NCI-H2029 (cell line): ENCODE results near the gene ABLIM3.
"Not testable (repeated sequence)": the region's sequence is repeated elsewhere in the genome, so short reads cannot be mapped to it uniquely, and the experiment has no call there.

Experiments used
- DNase-seq: peaks from one replicate; lab custom pipeline; 2025; lab: John Stamatoyannopoulos, UW

Gene ABLIM3

DNA sequence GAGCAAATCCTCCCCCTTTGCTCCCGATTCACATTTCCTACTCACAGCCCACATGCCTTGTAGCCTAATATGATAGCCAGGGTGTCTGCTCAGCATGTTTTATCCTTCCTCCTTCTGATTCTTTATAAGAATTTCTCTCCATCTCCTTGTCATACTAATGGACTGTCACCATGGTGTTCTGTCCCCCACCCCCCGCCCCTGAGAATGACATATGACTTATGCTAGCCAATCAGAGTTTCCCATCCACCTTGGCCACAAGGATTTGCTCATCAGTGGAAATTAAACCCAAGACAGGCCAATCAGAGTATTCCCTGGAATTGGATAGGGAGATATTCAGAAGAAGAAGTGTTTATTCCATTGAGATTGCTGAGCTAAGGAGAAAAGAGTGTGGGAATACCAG is 16.0 kb downstream of the ABLIM3 start:
- DNase-seq = no peak

DNA sequence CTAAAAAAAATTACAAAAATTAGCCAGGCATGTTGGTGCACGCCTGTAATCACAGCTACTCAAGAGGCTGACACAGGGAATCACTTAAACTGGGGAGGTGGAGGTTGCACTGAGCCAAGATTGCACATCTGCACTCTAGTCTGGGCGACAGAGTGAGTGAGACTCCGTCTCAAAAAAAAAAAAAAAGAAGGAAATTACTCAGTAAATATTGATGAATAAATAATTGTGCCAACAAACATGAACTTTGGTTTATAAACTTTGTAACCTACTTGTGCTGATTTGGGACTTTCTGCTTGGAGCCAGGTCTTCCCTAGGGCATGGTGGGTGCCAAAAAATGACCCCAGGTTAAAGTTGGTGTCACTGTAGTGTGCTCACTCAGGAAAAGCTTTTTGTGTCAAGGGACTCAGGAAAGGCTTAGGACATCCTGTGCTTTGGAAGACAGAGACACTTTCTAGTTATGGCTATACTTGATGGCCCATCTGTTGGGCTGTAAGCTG is 19.0 kb downstream of the ABLIM3 start:
- DNase-seq = no peak

DNA sequence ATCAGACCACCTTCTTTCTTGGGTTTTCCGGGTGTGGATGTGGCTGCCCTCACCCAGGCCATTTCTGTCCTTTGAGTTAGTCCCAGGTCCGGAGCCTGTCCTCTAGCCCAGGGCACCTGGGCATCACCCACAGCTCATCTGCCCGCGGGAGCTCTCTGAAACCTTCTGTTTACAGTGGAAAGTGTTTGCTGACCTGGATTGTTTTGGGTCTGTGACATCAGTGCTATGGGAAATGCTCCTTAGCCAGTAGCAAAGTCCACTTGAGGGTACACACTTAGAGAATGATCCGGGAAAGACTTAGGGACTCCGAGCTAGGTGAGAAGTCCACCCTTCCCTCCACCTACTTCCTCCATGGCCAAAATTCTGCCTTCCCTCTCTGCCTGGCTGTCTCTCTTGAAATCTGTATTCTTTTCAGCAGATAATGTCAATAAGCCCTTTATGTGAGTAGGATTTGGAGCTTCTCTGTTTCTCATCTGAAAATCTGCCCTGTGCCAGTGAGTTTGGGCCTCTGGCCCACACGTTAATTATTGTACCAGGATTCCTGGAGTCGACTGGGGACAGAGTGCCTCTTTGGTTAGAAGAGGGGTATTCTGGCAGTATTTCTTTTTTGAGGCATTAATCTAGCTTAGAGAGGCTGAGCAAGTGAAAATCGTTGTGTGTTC is 19.9 kb downstream of the ABLIM3 start:
- DNase-seq = no peak

DNA sequence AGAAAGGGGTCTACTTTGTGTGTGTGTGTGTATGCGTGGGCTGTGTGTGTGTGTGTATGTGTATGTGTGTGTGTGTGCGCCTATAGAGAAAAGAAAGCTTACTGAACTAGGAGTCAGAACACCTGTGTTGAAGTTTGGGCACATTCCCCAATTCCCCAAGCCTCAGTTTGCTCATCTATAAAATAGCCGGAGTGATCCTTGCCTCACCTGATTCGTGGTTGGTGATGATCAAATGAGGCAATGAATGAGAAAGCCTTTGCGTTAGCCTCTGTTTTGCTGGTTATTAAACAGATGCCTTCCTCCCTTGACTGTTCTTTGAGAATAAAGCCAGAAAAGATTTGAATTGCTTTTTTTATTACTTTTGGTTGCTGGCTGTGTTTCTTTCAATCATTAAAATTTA is 20.6 kb downstream of the ABLIM3 start:
- DNase-seq = no peak

DNA sequence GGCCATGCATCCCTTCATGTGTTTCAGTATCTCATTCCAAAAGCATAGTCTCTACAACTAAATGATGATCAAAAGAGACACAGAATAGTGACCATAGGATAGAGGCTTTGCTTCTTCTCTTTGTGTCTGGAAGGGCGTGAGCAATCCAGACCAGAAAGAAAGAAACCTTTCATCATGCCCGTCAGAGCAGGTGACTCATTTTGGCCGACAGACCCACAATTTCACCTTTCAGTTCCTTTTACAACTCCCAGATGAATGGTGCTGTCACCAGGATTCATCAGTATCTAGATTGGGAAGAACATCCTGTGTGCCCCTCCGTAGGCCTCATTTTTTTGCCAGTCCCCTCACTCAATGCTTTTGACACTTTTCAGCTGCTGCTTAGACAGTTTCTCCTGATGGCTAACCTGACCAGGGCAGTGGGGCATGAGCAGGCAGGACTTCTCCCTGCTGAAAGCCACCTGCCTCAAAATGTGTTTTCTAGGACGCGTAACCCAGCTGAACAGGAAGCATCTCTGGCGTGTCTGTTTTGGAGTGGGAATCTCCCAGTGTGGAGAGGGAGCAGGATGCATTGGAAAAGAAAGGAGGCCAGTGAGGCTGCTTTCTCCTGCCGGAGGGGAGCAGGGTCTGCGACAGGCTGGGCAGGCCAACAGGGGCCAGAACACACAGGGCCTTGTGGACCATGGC is 21.2 kb downstream of the ABLIM3 start:
- DNase-seq = no peak

DNA sequence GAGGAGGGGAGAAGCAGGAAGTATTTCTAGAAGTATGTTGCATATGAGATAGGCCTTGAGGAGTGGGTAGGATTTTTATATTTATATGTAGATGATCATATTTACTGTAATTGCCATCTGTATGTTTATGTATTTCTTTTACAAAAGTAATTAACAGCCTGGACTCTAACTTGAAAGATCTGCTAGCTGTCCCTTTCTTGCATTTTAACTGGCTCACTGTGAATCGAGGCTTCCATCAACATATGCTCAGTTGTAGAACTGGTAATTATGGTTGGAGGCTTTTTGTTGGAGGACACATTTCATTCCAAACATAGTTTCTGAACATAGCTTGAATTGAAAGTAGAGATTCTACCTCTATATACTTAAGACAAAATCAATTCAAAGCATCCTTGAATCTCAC is 23.4 kb downstream of the ABLIM3 start:
- no peak for DNase-seq

DNA sequence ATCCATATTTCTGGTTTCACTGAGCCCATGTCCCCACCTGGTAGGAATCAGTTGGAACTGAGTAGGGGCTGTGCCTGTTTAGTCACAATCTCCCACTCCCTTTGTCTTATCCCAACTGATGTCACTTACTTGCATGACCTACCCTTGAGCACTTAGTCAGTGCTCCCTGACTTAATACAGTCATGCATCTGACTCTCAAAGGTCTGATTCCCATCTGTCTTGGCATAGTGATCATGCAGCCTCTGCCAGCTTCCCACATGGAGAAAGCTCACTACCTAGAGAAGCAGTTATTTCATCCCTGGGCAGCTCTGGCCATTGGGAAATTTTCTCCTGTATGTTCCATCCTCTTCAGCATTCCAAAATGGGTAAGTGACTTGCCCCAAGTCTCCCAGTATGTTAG is 24.8 kb downstream of the ABLIM3 start:
- no peak for DNase-seq

DNA sequence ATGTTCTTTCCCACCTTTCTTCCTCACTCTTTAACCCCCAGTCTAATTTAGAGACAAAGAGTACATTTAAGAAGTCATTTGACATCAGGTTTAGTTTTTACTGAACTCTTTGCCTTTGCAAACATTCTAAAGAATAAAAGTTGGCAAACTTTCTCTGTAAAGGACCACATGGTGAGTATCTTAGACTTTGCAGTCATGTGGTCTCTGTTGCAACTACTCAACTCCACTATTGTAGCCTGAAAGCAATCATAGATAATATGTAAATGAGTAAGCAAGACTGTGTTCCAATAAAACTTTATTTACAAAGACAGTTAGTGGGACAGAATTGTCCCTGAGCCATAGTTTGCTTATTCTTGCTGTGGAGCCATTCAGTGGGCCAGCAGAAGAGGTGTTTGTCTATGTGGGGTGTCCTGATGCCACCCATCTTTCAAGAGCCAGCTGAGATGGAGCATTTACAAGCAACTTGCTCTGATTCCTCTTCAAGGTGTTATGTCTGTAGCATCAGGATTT is 25.4 kb downstream of the ABLIM3 start:
- no peak for DNase-seq

DNA sequence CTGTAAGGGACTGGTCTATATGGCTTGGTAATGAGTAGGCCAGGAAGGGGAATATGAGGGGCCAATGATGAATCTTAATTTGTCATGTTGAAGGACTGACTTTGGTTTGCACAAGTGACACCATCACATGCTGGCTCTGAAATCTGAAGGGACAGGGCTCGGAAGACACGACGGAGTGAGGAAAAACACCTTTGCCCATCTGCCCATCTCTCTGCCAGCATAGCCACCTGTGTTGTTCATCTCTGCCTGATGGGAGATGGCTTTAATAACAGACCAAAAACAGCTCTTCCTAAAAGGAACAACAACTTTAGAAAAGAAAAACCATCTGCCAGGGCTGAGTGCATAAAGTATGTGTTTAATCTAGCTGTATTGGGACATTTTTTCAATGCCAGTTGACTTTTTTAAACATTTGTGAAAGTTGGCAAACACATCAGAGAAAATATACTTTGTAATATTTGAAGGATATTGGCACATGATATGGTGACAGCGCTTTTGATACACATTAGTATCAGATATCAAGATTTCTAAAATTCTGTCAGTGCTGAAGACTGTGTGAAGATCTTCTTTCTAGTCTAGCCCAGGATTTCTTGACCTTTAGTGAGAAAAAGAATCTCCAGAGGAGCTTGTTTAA is 27.1 kb downstream of the ABLIM3 start:
- no peak for DNase-seq

DNA sequence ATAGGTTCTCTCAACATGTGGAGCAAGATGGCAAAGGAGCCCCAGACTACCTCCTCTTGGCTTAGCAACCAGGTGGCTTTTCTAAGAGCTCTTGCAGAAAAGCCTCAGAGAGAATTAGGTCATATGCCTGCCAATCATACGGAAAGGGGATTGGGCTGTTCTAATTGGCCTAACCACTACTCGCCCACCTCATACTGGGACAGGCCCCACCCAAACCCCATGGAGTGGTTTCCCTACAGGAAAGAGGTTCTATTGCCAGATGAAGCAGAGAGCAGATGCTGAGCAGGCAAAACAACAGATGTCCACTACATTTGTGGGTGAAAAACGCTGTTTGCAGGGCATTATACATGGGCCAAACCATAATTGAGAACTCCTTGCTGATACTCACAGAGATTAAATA is 29.0 kb downstream of the ABLIM3 start:
- DNase-seq = no peak

DNA sequence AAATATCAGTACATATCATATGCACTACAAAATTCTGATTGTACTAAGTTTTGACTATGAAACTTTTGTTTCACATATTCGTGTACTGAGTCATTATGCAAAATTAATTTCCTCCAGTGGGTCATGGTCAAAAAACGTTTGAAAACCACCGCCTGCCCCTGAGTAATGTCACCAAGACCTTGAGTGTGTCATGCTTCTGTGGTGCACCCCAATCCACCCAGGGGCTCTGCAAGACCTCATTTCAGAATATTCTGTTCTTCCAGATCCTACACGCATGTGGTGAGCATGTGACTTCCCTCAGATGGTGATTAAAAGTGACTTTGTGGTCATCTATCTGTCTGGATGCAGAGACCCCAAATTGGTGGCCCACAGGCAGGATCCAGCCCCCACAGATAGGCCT is 31.0 kb downstream of the ABLIM3 start:
- DNase-seq = no peak

DNA sequence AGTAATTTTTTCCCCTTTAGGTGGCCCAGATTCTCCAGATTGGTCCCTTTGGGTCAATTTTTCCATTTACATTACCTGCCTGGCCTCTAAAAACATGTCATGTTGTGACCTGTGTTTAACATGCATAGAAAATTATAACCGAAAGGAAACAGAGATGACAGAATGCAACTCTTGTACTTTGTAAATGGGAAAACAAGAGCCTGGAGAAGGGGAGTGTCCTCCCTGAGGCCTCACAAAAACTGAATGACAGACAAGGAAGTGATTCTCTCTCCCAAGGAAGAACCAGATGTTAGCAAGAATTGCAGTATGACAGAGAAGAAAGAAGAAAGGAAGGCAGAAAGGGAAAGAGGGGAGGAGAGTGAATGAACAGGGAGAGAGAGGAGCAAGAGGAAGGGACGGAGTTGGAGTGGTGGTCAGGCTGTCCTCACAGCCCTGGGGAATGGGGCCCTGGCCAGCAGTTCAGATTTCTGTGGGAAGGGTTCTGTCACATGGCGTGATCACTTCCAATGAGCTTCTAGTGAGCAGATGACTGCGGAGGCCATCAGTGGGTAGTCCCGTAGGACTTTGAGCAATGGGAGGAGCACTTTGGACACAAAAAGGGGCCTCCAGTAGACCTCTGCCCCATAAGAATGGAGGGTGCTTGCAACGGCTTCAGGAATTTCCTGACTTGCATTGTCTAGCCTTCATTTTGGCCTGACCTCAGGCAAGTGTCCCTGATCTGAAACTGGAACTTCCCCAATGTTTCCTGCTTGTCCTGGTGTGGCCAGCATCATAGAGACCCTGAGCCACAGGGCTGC is 31.6 kb downstream of the ABLIM3 start:
- DNase-seq = no peak

DNA sequence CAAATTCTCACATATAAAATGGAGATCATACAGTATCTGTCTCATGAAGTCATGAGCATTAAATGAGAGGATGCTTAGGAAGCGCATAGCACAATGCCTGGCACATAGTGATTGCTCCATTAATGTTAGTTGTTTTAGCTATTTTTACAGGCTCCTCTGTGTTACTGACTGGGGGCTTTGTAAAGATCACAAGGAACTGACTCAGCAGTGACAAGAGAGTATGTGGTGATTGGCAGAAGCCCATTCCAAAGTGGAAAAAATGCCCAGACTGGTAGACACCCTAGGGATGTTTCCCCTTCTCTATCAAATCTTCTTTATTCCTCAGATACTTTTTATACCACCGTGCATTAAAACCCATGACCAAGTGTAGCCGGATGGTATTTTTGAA is 33.5 kb downstream of the ABLIM3 start:
- DNase-seq = no peak

DNA sequence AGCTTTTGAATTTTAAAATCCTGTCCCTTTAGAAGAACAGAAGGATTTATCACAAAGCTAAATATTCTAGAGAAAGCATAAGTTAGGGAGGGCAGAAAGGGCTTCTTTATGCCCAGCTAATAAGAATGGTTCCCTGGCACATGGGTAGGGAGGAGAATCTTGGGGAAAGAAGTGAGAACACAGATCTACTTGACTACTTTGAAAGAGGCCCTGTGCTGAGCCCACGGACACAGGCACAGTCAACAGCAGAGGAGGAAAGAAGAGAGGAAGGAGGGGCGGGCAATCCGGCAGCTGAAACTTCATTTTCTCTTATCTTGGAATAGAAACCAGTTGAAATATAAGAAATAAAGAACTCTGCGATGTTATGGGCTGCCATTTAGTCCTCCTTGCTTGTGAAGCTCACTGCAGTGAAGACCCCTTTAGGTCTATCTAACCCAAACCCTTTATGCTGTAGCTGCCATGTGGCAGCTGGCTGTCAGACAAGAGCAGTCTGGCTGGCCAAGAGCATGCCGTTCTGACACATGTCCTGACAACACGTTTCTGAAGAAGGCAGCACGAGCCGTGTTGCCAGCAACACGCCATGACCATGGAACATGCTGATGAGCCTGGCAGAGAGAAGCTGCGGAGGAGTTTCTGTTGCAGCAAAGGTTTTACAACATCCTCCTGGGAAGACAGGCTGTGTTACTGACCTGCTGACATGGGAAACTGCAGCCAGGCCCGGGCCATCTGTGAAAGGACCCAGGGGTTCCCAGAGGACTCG is 34.2 kb downstream of the ABLIM3 start:
- no peak for DNase-seq

DNA sequence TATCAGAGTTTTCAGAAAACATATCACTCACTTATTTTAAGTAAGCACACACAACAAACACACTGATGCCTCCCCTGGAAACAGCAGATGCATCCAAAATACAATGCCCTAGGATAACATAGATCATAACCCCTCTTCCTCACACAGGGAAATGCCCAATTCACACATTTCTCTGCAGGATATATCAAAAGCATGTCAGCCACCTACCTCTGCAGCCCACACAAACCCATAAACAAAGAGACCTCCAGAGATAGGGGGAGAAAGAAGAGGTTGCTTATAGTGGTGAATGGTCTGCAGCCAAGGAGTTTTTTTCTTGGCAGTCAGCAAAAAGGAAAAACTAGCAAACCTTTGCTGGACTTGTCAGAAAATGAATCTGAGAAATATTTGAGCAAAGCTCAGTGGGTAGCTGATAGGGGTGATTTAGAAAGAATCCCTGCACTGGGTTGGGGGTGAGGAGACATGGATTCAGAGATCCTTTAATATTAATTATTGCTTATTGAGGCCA is 36.1 kb downstream of the ABLIM3 start:
- DNase-seq = no peak

DNA sequence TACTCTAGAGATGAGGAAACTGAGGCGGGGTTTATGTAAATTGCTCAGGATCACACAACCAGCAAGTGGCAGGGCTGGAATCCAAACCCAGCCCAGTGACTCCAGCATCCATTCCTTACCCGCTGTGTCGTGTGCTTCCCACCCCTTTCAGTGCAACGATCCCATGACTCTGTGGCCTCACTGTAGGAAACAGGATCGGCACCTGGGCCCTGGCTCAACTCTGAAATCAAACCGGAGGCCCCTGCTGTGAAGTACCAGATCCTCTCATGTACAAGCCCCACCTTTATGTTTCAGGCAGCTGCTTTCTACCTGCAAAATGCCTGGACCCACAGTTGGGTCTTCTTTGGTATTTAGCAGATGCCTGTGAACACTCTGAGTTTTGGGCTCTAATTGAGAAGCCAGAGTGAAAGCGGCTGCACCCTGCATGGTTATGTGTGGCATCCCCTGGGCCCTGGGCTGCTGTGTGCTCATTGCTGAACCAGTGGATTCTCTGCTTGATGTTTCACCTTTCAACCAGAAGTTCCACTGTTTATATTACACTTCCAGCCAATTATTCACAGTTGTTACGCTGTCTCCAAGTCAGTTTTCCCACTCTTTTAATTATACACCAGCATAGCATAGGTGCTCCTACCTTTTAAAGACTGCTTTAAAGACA is 36.7 kb downstream of the ABLIM3 start:
- DNase-seq = no peak

DNA sequence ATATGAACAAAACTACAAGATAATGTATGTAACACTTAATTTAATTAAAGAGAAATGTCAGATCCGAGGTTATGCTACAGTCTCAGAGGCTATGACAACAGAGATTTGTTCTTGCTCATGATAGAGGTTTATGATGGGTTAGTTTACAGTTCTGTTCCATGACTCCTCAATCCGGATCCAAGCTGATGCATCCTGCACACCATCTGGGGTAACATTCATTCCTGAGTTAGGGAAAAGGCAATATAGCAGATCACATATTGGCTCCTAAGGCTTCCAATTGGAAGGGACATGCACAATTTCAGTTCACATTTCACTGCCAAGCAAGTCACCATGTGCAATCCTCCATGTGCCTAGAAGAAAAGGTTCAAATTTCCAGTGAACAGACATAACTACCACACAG is 40.4 kb downstream of the ABLIM3 start:
- DNase-seq = no peak

DNA sequence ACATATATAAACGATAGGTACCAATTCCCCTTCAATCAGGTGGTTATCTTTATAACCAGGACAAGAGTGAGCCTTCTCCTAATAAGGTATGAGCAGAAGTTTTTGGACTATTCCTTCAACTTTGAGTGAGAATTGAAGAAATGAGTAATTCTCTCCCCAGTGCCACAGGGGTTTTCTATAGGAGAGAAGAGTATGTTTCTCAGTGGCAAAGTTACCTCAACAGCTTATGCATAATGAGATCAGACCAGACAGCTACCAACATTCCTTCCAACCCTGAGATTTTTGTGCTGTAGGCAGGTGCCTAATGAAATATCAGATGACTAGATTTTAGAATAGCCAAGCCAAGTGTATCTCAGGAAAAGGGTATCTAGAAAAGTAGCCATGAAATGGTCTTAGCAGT is 40.9 kb downstream of the ABLIM3 start:
- DNase-seq = no peak

DNA sequence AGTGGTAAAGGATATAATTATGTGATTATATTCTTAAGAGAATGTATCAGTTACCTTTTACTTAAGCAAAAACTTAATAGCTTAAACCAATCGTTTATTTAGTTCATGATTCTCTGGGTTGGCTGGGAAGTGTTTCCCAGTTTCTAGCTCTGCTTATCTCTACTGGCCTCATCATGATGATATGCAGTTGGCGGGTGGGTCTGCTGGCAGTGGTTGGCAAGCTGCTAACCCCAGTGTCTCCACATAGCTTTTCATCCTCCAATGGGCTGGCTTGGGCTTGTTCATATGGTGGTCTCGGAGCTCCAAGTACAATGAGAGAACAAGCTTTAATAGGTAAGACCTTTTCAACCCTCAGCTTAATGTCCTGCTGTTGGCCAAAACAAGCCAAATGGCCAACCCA is 43.8 kb downstream of the ABLIM3 start:
- no peak for DNase-seq

DNA sequence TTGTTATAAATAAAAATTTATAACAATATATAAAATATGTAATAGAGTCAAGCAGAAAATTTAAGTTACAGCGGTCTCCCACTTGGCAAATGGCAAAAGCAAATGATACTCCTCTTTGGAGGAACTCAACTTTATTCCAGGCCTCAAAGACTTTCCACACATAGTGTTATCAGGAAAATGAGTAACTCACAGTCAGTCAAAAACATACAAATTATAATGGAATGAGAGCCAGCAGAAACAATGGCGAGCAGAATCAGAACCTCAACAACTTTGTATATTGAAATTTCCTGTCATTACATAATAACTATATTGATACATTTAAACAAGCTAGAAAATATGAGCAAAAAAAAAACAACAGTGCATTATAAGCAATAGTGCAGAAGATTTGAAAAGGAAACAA is 45.2 kb downstream of the ABLIM3 start:
- DNase-seq = no peak

DNA sequence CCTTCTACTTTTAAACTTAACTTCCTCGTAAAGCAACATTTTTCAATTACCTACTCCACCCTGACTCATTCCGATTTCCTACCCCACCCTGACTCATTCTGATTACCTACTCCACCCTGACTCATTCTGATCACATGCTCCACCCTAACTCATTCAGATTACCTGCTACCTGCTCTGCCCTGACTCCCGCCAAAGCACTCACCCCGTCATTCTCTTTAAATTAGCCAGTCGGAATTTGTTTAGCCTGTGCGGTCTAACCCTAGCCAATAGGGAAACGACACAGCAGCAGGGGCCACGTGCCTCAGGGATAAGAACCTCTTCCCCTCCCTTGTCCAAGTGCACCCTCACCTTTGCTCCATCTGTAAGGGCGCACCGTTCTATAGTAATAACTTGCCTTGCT is 46.3 kb downstream of the ABLIM3 start:
- DNase-seq = not testable (repeated sequence)
